GM12878 (cell line): ENCODE results near the gene NOL4L. TPM values are rescaled to one million over a fixed set of nuclear protein-coding genes. Genes with fewer than 3 reads are reported as not detected.

ENCODE experiments used
- ATAC-seq: fragments of 200-7000 bp; cut with Tn5 transposase; 3 replicates; pipeline ENCODE4 v1.9.1; 2020; ENCODE audit warnings: mild to moderate bottlenecking, moderate library complexity
- BruUV-seq: library from RNA; stranded (reverse); fragments of 400-500 nt; replicated peaks from 2 replicates; lab custom pipeline; 2021; lab: Mats Ljungman, UMichigan
- CTCF ChIA-PET: fragments of 300-600 bp; sonication (Branson Sonifier 250); formaldehyde crosslinking; extraction: SDS; loops from one replicate; lab custom pipeline; 2021; ENCODE audit warnings: inconsistent platforms; lab: Yijun Ruan, JAX
- POLR2A ChIA-PET: fragments of 350-600 bp; formaldehyde crosslinking; extraction: SDS; loops from one replicate; lab custom pipeline; 2021; ENCODE audit warnings: inconsistent platforms; lab: Charles Lee
- RAD21 ChIA-PET: fragments of 300-600 bp; sonication (Branson Sonifier 250); formaldehyde crosslinking; loops from one replicate; lab custom pipeline; 2023; ENCODE audit warnings: antibody characterized with exemption; ENCODE audit not compliant: unreplicated experiment; lab: Charles Lee
- SMC1A ChIA-PET: fragments of 300-600 bp; sonication (Branson Sonifier 250); formaldehyde crosslinking; loops from one replicate; lab custom pipeline; 2023; ENCODE audit not compliant: unreplicated experiment, uncharacterized antibody; lab: Charles Lee
- DNase-seq: peaks from one replicate; pipeline ENCODE4 v3.0.0-alpha.2; 2011; ENCODE audit warnings: low read depth, low spot score
- FAIRE-seq: peaks from 3 replicates; lab custom pipeline; 2011; peaks lifted over from hg19 to GRCh38; lab: Jason Lieb, UNC
- H2AFZ ChIP-seq: 2 replicates; pipeline ENCODE4 v1.6.0; 2011; ENCODE audit warnings: low read depth, low read length, control low read depth; ENCODE audit not compliant: control insufficient read depth
- H3K27ac ChIP-seq: 2 replicates; pipeline ENCODE4 v1.5.1; 2011; ENCODE audit warnings: control low read depth; ENCODE audit not compliant: control insufficient read depth, insufficient read depth
- H3K27me3 ChIP-seq, 2 experiments: replicated peaks in 1 of 2; 2 replicates each; pipeline versions ENCODE4 v1.6.0 to v1.6.1; 2011; ENCODE audit warnings: low read length in 1 of 2; ENCODE audit not compliant: control insufficient read depth in 2 of 2, insufficient read depth in 2 of 2
- H3K36me3 ChIP-seq, 2 experiments: 2 replicates each; pipeline ENCODE4 v1.5.1; 2011; ENCODE audit warnings: low read length in 1 of 2; ENCODE audit not compliant: control insufficient read depth in 2 of 2, insufficient read depth in 2 of 2
- H3K4me1 ChIP-seq: 2 replicates; pipeline ENCODE4 v1.6.1; 2011; ENCODE audit warnings: mild to moderate bottlenecking, low read length, moderate library complexity, mixed read lengths; ENCODE audit not compliant: control insufficient read depth, insufficient read depth
- H3K4me2 ChIP-seq: 2 replicates; pipeline ENCODE4 v1.6.0; 2011; ENCODE audit warnings: control low read depth; ENCODE audit not compliant: control insufficient read depth, insufficient read depth
- H3K4me3 ChIP-seq: fragments of 200-600 bp; sonication (generic); 2 replicates; pipeline ENCODE4 v1.5.1; 2016
- H3K79me2 ChIP-seq: 2 replicates; pipeline ENCODE4 v1.6.0; 2011; ENCODE audit warnings: low read length; ENCODE audit not compliant: control insufficient read depth, insufficient read depth
- H3K9ac ChIP-seq: 2 replicates; pipeline ENCODE4 v1.8.0; 2011; ENCODE audit warnings: low read length, control low read depth, mixed read lengths; ENCODE audit not compliant: control insufficient read depth, insufficient read depth
- H3K9me3 ChIP-seq: replicated peaks from 3 replicates; pipeline ENCODE4 v1.5.1; 2011; ENCODE audit warnings: mild to moderate bottlenecking, low read length; ENCODE audit not compliant: control insufficient read depth, insufficient read depth
- H4K20me1 ChIP-seq: 2 replicates; pipeline ENCODE4 v1.6.0; 2011; ENCODE audit not compliant: control insufficient read depth, insufficient read depth
- ETV6 ChIP-seq, 2 experiments: fragments of 450-650 bp in 1 of 2; IDR thresholded peaks in 1 of 2; conservative IDR thresholded peaks in 1 of 2; 2 replicates each; pipeline ENCODE4 v1.6.1; 2014; ENCODE audit warnings: antibody characterized with exemption in 1 of 2, borderline replicate concordance in 1 of 2, low read depth in 1 of 2, mild to moderate bottlenecking in 1 of 2, moderate library complexity in 1 of 2
- KDM1A ChIP-seq: fragments of 200-600 bp; sonication (generic); IDR thresholded peaks from 2 replicates; pipeline ENCODE4 v1.6.1; 2016; ENCODE audit warnings: borderline replicate concordance
- NKRF ChIP-seq: fragments of 450-650 bp; conservative IDR thresholded peaks from 2 replicates; pipeline ENCODE4 v1.6.1; 2017; ENCODE audit warnings: mild to moderate bottlenecking, moderate library complexity
- NR2C2 ChIP-seq: IDR thresholded peaks from 2 replicates; pipeline ENCODE4 v1.6.1; 2011; ENCODE audit warnings: borderline replicate concordance, low read depth; ENCODE audit not compliant: control insufficient read depth, insufficient read length
- RELA ChIP-seq: fragments of 450-650 bp; IDR thresholded peaks from 2 replicates; pipeline ENCODE4 v1.8.0; 2014; ENCODE audit warnings: borderline replicate concordance; ENCODE audit not compliant: partially characterized antibody
- SPI1 ChIP-seq: IDR thresholded peaks from 2 replicates; pipeline ENCODE4 v1.6.1; 2011; ENCODE audit warnings: low read depth, mild to moderate bottlenecking, low read length, moderate library complexity, borderline replicate concordance; ENCODE audit not compliant: insufficient read depth
- SUPT20H ChIP-seq: IDR thresholded peaks from 2 replicates; pipeline ENCODE4 v1.6.1; 2011; ENCODE audit warnings: low read depth, mild to moderate bottlenecking, low read length, moderate library complexity, borderline replicate concordance; ENCODE audit not compliant: control insufficient read depth
- TCF12 ChIP-seq: IDR thresholded peaks from 2 replicates; pipeline ENCODE4 v1.6.1; 2011; ENCODE audit warnings: low read depth, mild to moderate bottlenecking, low read length
- ZBED1 ChIP-seq: IDR thresholded peaks from 2 replicates; pipeline ENCODE4 v1.6.1; 2016; ENCODE audit warnings: borderline replicate concordance
- ZNF207 ChIP-seq: fragments of 450-650 bp; IDR thresholded peaks from 2 replicates; pipeline ENCODE4 v1.6.1; 2014; ENCODE audit warnings: antibody characterized with exemption, mild to moderate bottlenecking, borderline replicate concordance
- ZNF24 ChIP-seq: fragments of 450-650 bp; IDR thresholded peaks from 2 replicates; pipeline ENCODE4 v1.6.1; 2017; ENCODE audit warnings: antibody characterized with exemption, mild to moderate bottlenecking
- ZZZ3 ChIP-seq: IDR thresholded peaks from 2 replicates; pipeline ENCODE4 v1.6.1; 2011; ENCODE audit warnings: low read depth; ENCODE audit not compliant: control insufficient read depth, insufficient read length
- WGBS: methylation state at CpG from one replicate; pipeline ENCODE4 v1.1.6; 2016; ENCODE audit warnings: low lambda C conversion rate; ENCODE audit not compliant: insufficient replicate concordance, insufficient coverage; ENCODE audit errors: missing lambda C conversion rate; 5-methylcytosine and 5-hydroxymethylcytosine counted together
- in situ Hi-C: fragments of 300-500 bp; cut with MboI; formaldehyde crosslinking; loops from 9 replicates; pipeline ENCODE4 v1.14.3; 2018; ENCODE audit warnings: mixed read lengths
- intact Hi-C: fragments of 100-400 bp; cut with micrococcal nuclease; formaldehyde crosslinking; loops from one replicate; pipeline ENCODE4 v1.14.2; 2022; ENCODE audit not compliant: unreplicated experiment
- polyA plus RNA-seq, 11 experiments: library from polyadenylated mRNA; depleted of rRNA in 4 of 11; unstranded in 6 of 11; stranded (reverse) in 5 of 11; fragments of >200 nt; fragmentation: Nextera tagmentation in 4 of 11; fragmentation: Illumina TruSeq in 1 of 11; extraction: Ambion mirVana in 4 of 11; extraction: Trizol in 1 of 11; gene quantifications; 1 replicate in 1 of 11; 2 replicates in 10 of 11; pipeline versions ENCODE4 v1.2.1 to v1.2.3, GENCODE V29; 2011 to 2016; ENCODE audit warnings: inconsistent platforms in 2 of 11, missing spikeins in 2 of 11, low read depth in 1 of 11
- total RNA-seq, 4 experiments: library from RNA; depleted of rRNA in 3 of 4; stranded (reverse); fragments of >200 nt in 3 of 4; fragmentation: Illumina TruSeq in 1 of 4; extraction: Trizol in 1 of 4; gene quantifications; 2 replicates each; pipeline versions ENCODE4 v1.2.1 to v1.2.3, GENCODE V29; 2013 to 2021
- TF ChIP-seq, protein P1 (sequence below): IDR thresholded peaks from 2 replicates; pipeline ENCODE4 v1.6.1; 2011; ENCODE audit warnings: borderline replicate concordance, low read depth, mild to moderate bottlenecking, moderate library complexity, low read length; ENCODE audit not compliant: insufficient read depth, poor library complexity, severe bottlenecking

The NOL4L gene
- total and polyA plus RNA-seq, 10 of the 15 experiments (the other 5 are each of a cell fraction or from before 2014, with no cell fraction given), result 2.3 to 24.0 (median 8.0) TPM

- Histone ChIP-seq H3K36me3 (no peaks in the 10 kb centered on the region; a peak in 1 of 4 replicates), H3K9ac (no peak overlapping the region), H3K4me3 (no peak overlapping the region), H2AFZ (no peak overlapping the region), H3K4me2 (no peak overlapping the region), H4K20me1 (no peaks in the 10 kb centered on the region), H3K9me3 (no peaks in the 10 kb centered on the region), H3K27me3 (no peaks in the 10 kb centered on the region), H3K4me1 (no peaks in the 10 kb centered on the region), H3K79me2 (no peaks in the 10 kb centered on the region), H3K27ac (no peak overlapping the region)
- ATAC-seq, result no peak
- BruUV-seq, result no TSS peak
- ChIA-PET CTCF (no interaction called here), POLR2A (no interaction called here), SMC1A (no interaction called here), RAD21 (no interaction called here)
- TF ChIP-seq SUPT20H (no peak), TCF12 (no peak), SPI1 (no peak), ZBED1 (no peak), NR2C2 (no peak)
- no peak for DNase-seq
- intact Hi-C loops (no loop called here), in situ Hi-C loops (no loop called here)
- 74% methylated on average over 20 of the region's 20 CpGs for WGBS
- no peak for FAIRE-seq
Measured at GRCh38 chr20:32464401-32465091, 120.6 kb downstream of the NOL4L start.

GRCh38 chr20:32463642-32464400, 121.3 kb downstream of the NOL4L start:
- intact Hi-C loops (no loop called here), in situ Hi-C loops (no loop called here)
- DNase-seq (no peak), ATAC-seq (no peak), FAIRE-seq (no peak)
- BruUV-seq, result no TSS peak
- ChIA-PET POLR2A (no interaction called here), CTCF (no interaction called here), SMC1A (no interaction called here), RAD21 (no interaction called here)
- Histone ChIP-seq H2AFZ (no peak overlapping the region), H3K4me3 (no peak overlapping the region), H3K4me2 (no peak overlapping the region), H3K27me3 (no peaks in the 10 kb centered on the region), H3K4me1 (no peaks in the 10 kb centered on the region), H3K9me3 (no peaks in the 10 kb centered on the region), H3K27ac (no peak overlapping the region), H3K79me2 (no peaks in the 10 kb centered on the region), H4K20me1 (no peaks in the 10 kb centered on the region), H3K36me3 (no peaks in the 10 kb centered on the region; a peak in 1 of 4 replicates), H3K9ac (no peak overlapping the region)
- WGBS, result 69% methylated on average over 24 of the region's 28 CpGs
- TF ChIP-seq ZNF24 (no peak), RELA (no peak), ZZZ3 (no peak), ZNF207 (no peak), KDM1A (no peak), ETV6 (conservative IDR thresholded peaks at IDR 0.05 in 1 of 2, IDR thresholded peaks at IDR 0.05 in 1 of 2; ENCODE audit: borderline replicate concordance in 1 of 2, low read depth in 1 of 2) (no peak), NKRF (no peak)
- TF ChIP-seq, protein P1, sequence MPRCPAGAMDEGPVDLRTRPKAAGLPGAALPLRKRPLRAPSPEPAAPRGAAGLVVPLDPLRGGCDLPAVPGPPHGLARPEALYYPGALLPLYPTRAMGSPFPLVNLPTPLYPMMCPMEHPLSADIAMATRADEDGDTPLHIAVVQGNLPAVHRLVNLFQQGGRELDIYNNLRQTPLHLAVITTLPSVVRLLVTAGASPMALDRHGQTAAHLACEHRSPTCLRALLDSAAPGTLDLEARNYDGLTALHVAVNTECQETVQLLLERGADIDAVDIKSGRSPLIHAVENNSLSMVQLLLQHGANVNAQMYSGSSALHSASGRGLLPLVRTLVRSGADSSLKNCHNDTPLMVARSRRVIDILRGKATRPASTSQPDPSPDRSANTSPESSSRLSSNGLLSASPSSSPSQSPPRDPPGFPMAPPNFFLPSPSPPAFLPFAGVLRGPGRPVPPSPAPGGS, result no peak
